GM21529 (cell line): ENCODE results near the gene TMEM35B.
A peak's percentile ranks its signal among the peaks of the same experiment; 100 is the strongest.

Experiments used
- ATAC-seq: cut with Tn5 transposase; IDR thresholded peaks from one replicate; pipeline ENCODE4 v1.9.1; 2021; ENCODE audit not compliant: unreplicated experiment

The TMEM35B gene

GRCh38 chr1:34984793-34985608 is at the start of gene TMEM35B:
TSS of gene TMEM35B (minus strand) at chr1:34985347. CDS start at chr1:34985305, 42 bp downstream.
- ATAC-seq: peak; percentile 79

DNA sequence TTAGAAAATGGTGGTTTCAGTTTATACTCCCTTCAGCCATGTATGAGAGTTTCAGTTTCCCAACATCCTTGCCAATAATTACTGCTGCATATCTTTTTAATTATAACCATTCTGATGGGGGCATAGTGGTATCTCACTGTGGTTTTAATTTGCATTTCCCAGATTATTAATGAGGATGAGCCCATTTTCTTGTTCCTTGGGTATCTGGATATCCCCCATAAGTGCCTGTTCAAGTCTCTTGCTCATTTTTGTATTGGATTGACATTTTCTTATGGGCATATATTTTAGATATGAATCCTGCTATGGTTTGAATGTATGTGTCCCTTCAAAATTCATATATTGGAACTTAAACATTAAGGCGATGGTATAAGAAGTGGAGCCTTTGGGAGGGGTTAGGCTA is 48.2 kb upstream of the TMEM35B start:
- no peak for ATAC-seq

- no peak for ATAC-seq
Measured at GRCh38 chr1:35032384-35032739, 47.2 kb upstream of the TMEM35B start.

DNA sequence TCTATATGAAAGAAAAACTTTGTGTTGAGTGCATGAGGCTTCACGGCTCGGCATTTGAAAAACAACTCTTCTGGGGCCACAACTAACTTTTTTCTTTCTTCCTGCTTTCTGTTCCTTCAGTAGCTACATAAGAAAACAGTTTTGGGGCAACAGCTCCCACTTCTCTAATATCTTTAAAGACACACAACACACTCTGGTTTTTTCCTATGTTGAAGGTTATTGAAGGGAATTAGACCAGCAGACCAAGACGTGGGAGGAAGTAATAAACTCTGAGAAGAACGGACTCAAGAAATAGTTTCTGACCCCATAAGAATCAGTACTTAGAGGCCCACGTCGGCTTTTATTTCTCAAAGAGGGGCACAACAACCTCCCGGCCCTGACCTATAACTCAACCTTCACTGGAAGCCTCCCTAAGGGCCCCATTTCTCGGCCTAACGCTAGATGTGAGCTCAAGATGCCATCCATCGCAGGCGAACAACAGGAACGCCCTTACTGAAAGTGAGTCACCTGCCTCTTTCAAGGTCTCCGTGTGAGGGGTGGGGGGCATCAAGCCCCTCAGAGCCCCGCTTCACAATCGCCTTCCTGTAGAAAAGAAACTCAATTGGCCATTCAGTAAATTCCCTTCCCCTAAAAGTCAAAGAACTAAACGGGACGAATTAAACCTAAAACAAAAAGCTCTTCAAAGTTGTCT is 45.8 kb upstream of the TMEM35B start:
- no peak for ATAC-seq

DNA sequence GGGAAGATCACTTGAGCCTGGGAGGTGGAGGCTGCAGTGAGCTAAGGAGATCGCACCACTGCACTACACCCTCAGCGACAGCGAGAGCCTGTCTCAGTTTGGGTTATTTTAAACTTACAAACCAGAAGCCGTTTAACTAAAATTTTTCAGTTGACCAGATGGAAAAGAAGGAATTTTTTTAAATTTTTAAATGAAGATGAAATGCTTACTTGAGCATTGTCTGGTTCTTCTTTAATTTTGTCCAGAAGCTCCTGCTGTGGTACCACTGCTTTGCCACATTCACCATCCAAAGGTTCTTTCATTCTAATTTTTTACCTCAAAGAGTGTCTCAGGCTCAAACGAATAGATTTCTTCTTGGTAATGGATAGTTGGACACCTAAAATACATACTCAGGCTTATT is 45.2 kb upstream of the TMEM35B start:
- no peak for ATAC-seq

- no peak for ATAC-seq
Measured at GRCh38 chr1:35029761-35030160, 44.6 kb upstream of the TMEM35B start.

DNA sequence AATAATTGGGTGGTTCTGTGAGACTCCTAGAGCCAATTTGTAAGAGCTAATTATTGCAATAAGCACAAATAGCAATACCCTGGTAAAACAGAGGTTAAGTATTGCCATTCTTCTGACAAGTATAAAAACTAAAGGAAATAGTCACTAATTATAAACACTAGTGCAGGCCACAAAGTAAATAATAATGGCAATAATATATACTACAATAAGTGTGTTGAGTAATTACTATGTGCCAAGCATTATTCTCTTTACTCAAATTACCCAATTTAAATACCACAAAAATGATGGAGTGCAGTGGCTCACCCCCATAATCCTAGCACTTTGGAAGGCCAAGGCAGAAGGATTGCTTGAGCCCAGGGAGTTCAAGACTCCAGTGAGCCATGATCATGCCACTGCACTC is 31.3 kb upstream of the TMEM35B start:
- no peak for ATAC-seq

DNA sequence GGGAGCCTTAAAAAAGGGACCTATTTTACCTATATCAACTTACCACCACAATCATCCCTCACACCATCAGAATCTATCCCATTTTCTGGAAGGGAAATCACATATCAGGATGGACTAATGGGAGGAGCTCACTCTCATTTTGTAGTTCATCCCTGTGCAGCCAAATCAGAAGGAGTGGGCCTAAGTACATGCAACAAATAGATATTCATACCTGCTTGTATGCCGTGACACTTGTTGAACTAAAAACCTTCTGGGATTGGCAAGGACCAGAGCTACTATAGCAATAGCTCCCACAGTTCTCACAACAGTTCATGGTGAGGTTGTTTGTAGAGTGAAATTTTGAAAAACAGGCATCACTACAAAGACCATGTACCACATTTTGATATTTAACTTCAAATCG is 29.3 kb upstream of the TMEM35B start:
- no peak for ATAC-seq

GRCh38 chr1:35005711-35006110 is 20.6 kb upstream of the TMEM35B start:
- no peak for ATAC-seq

DNA sequence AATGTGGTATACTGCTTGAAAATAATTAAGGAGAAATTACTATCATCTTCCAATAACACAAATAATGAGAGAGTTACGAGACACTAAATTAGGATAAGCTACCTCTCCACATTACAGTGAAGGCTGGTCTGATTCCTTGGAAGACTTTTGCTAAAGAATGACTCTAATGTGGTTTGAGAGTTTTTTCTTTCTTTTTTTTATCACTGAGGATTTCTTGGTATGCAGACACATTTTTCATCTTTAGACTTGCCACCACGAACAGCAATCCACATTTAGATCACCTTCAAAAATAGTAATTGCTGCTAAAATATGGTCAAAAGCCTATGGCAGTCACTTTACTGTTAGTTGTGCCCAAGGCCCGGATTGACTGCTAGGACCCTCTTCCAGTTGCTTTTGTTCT is 16.6 kb upstream of the TMEM35B start:
- no peak for ATAC-seq

DNA sequence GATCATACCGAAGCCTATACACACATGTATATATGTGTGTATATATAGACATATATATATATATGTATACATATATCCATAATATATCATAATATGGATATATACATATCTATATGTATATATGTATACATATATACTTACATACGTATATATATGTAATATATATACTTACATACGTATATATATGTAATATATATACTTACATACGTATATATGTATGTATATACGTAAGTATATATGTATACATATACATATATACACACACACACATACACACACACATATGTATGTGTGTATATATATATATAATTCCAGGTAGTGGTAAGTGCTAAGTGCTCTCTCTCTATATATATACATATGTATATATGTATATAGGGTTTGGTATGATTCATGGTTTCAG is 9.7 kb upstream of the TMEM35B start:
- ATAC-seq: no peak

DNA sequence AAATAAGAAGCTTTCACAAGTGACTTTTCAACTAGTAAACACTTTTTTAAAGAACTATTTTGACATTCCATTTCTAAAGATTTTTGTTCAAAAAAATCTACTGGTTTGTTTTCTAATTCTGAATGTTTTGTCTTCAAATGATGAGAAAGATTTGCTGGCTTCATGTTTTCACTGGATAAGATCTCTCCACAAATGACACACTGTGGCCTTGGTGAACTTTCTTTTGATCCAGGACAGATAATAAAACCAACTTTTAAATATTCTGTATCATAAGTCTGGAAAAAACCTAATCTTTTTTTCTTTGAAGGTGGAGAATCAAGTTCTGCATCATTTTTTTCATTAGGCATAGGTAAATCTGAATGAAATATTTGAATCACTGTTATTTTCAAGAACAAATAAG is 3.4 kb upstream of the TMEM35B start:
- ATAC-seq: no peak

- ATAC-seq: no peak
Measured at GRCh38 chr1:34988147-34988546, 3.0 kb upstream of the TMEM35B start.

DNA sequence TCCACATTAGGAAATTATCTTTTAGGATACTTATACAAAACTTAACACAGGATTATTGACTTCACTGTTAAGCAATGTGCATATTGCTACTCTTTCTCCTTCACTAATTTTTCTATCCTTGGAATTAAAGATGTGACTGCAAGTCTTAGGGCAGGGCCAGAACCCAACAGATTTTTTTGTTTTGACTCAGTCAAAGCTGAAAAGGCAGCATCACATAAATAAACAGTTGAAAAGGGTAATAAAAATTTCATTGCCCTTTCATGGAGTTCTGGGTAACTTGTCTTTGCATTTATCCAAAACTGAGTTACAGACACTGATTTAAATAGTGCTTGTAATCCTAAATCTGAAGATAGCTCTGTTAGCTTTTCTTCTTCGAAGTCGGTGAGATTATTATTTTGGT is 1.9 kb upstream of the TMEM35B start:
- ATAC-seq: no peak

GRCh38 chr1:34985609-34985904 is 410 bp upstream of the TMEM35B start:
- peak; percentile 15 for ATAC-seq

GRCh38 chr1:34984435-34984792 is 733 bp downstream of the TMEM35B start:
- no peak for ATAC-seq

GRCh38 chr1:34983700-34984355 is 1.3 kb downstream of the TMEM35B start:
- ATAC-seq: no peak

- no peak for ATAC-seq
Measured at GRCh38 chr1:34982820-34983376, 2.2 kb downstream of the TMEM35B start.

DNA sequence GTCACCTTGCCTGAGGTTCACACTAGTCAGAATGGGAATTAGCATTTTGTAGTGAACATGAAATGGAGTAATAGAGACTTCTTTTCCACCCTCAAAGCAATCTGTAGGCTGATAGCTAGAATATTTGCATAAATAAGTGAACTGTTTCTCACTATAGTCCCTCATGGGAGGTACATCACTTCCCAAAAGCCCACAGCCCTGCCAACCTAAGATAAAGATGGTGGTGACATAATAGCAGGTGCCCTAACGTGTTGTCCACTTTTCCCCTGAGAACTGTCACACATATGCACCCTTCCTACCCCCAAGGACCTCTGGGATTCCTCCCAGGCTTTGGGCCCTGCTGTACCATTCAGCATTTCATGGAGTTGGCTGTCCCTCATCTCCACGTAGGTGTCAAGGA is 4.4 kb downstream of the TMEM35B start:
- no peak for ATAC-seq

- no peak for ATAC-seq
Measured at GRCh38 chr1:34978921-34979320, 6.2 kb downstream of the TMEM35B start.

- no peak for ATAC-seq
Measured at GRCh38 chr1:34977858-34978257, 7.3 kb downstream of the TMEM35B start.

DNA sequence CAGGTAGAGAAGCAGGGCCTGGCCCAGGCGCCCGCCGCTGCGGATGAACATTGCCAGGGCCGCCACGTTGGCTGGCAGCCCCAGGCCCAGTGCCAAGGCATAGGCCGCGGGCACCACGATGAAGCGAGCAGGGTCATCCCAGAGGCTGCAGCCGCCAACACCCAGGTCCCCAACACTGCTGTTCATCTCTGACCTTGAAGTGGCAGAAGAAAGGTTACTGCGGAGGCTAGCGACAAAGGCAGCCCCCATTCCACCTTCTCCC is 8.0 kb downstream of the TMEM35B start:
- ATAC-seq: no peak
